ENCODE results near the gene PPP3R1. TPM values are rescaled to one million over a fixed set of nuclear protein-coding genes. Genes with fewer than 3 reads are reported as not detected.

The PPP3R1 gene
- total and polyA plus RNA-seq, 10 of the 15 experiments (the other 5 are each of a cell fraction or from before 2014, with no cell fraction given): 1.5 to 61.0 (median 15.8) TPM

- BruUV-seq (replicated peaks): no TSS peak
- intact Hi-C loops (cut with micrococcal nuclease; ENCODE audit: unreplicated experiment) (no loop called here), in situ Hi-C loops (cut with MboI) (no loop called here)
- FAIRE-seq: no peak
- Histone ChIP-seq H3K36me3 (ENCODE audit: control insufficient read depth in 2 of 2, insufficient read depth in 2 of 2, low read length in 1 of 2) (no peaks in the 10 kb centered on the region), H3K4me1 (ENCODE audit: control insufficient read depth, insufficient read depth, low read length) (peaks cover 6% of the 10 kb centered on the region), H3K4me2 (ENCODE audit: control insufficient read depth, insufficient read depth) (no peak overlapping the region), H3K9me3 (replicated peaks; ENCODE audit: control insufficient read depth, insufficient read depth, low read length) (no peaks in the 10 kb centered on the region), H3K79me2 (ENCODE audit: control insufficient read depth, insufficient read depth, low read length) (peaks cover 17% of the 10 kb centered on the region), H3K9ac (ENCODE audit: control insufficient read depth, insufficient read depth, low read length) (no peak overlapping the region), H4K20me1 (ENCODE audit: control insufficient read depth, insufficient read depth) (no peaks in the 10 kb centered on the region), H2AFZ (ENCODE audit: control insufficient read depth, low read depth, low read length) (no peak overlapping the region), H3K27me3 (replicated peaks in 1 of 2; ENCODE audit: control insufficient read depth in 2 of 2, insufficient read depth in 2 of 2, low read length in 1 of 2) (no peaks in the 10 kb centered on the region), H3K4me3 (no peak overlapping the region), H3K27ac (ENCODE audit: control insufficient read depth, insufficient read depth) (no peak overlapping the region)
- ChIA-PET SMC1A (ENCODE audit: uncharacterized antibody, unreplicated experiment) (interaction anchor here (0.6 to 1.3 kb wide), 11 partner anchors 8 to 310 kb away, joined by 3 to 8 read pairs (median 3); no protein-coding TSS in a partner anchor), POLR2A (interaction anchor here (0.6 to 1.0 kb wide), 4 partner anchors 38 to 165 kb away, joined by 3 to 7 read pairs (median 6); no protein-coding TSS in a partner anchor), CTCF (interaction anchor here (0.9 to 1.9 kb wide), 9 partner anchors 17 to 99 kb away, joined by 3 to 9 read pairs (median 4); no protein-coding TSS in a partner anchor), RAD21 (ENCODE audit: unreplicated experiment) (interaction anchor here (0.7 to 0.8 kb wide), 3 partner anchors 67 to 1199 kb away, joined by 3 read pairs; no protein-coding TSS in a partner anchor)
- no peak for ATAC-seq
- WGBS (ENCODE audit: insufficient coverage, insufficient replicate concordance, low lambda C conversion rate, missing lambda C conversion rate): 69% methylated on average over 3 of the region's 3 CpGs
- TF ChIP-seq HDAC2 (IDR thresholded peaks at IDR 0.05) (no peak), EZH2 (IDR thresholded peaks at IDR 0.05; ENCODE audit: borderline replicate concordance, control insufficient read depth, low read depth, low read length) (no peak), MEF2B (IDR thresholded peaks at IDR 0.05; ENCODE audit: partially characterized antibody, poor library complexity, severe bottlenecking) (no peak), ZSCAN29 (IDR thresholded peaks at IDR 0.05) (no peak), E4F1 (IDR thresholded peaks at IDR 0.05; ENCODE audit: borderline replicate concordance, partially characterized antibody) (no peak), SREBF1 (IDR thresholded peaks at IDR 0.05; ENCODE audit: low read length) (no peak), IRF4 (IDR thresholded peaks at IDR 0.05; ENCODE audit: low read depth, low read length) (no peak), ZNF207 (IDR thresholded peaks at IDR 0.05; ENCODE audit: borderline replicate concordance) (no peak), NR2C1 (IDR thresholded peaks at IDR 0.05) (no peak), ATF7 (IDR thresholded peaks at IDR 0.05; ENCODE audit: low read depth) (no peak), STAT1 (conservative IDR thresholded peaks at IDR 0.05) (no peak), ZNF274 (IDR thresholded peaks at IDR 0.05; ENCODE audit: insufficient read depth, insufficient read length) (no peak), ATF2 (IDR thresholded peaks at IDR 0.05; ENCODE audit: low read length) (no peak), POLR2AphosphoS2 (IDR thresholded peaks at IDR 0.05; ENCODE audit: low read depth, low read length) (no peak), RAD51 (IDR thresholded peaks at IDR 0.05) (no peak)
- TF ChIP-seq, protein P1, sequence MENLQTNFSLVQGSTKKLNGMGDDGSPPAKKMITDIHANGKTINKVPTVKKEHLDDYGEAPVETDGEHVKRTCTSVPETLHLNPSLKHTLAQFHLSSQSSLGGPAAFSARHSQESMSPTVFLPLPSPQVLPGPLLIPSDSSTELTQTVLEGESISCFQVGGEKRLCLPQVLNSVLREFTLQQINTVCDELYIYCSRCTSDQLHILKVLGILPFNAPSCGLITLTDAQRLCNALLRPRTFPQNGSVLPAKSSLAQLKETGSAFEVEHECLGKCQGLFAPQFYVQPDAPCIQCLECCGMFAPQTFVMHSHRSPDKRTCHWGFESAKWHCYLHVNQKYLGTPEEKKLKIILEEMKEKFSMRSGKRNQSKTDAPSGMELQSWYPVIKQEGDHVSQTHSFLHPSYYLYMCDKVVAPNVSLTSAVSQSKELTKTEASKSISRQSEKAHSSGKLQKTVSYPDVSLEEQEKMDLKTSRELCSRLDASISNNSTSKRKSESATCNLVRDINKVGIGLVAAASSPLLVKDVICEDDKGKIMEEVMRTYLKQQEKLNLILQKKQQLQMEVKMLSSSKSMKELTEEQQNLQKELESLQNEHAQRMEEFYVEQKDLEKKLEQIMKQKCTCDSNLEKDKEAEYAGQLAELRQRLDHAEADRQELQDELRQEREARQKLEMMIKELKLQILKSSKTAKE (IDR thresholded peaks at IDR 0.05; ENCODE audit: low read depth, poor library complexity, severe bottlenecking): no peak
- no peak for DNase-seq (ENCODE audit: low read depth, low spot score)
These were observed 99.5 kb downstream of the PPP3R1 start for GRCh38 chr2:68152681-68153347.

All from GM12878 (cell line).